ENCODE data around the gene FBXO15. TPM values are rescaled to one million over a fixed set of nuclear protein-coding genes. Genes with fewer than 3 reads are reported as not detected.

FBXO15 gene
- total and polyA plus RNA-seq, 2 donors (not counting 3 experiments of a cell fraction or from before 2014, with no cell fraction given), result not detected

DNA sequence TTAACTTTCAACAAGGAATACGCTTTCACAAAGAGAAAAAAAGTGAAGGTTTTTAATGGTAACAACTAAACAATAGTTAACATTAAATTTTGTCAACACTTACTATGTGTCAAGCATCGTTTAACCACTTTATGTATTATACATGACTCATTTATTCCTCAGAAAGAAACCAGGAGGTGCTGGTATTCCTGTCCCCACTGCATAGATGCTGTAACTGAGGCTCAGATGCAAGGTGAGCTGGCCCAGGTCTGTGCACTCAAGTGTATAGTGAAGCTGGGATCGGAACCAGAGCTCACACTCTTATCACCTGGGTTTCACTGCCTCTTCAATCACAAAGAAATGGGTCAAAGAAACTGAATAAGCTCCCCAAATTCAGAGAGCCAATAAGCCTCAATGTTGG, 16.5 kb downstream of the FBXO15 start:
- BruUV-seq (replicated peaks), result no TSS peak
- intact Hi-C loops (cut with micrococcal nuclease), result no loop called here
- Histone ChIP-seq H3K36me3 (ENCODE audit: control insufficient read depth in 2 of 2, extremely low read depth in 1 of 2, insufficient read depth in 2 of 2, low read length in 2 of 2) (no peaks in the 10 kb centered on the region), H3K9me3 (replicated peaks; ENCODE audit: control insufficient read depth, insufficient read depth, low read length) (no peaks in the 10 kb centered on the region), H3K79me2 (ENCODE audit: control insufficient read depth, insufficient read depth, low read length) (no peaks in the 10 kb centered on the region), H3K27ac (ENCODE audit: insufficient read depth, low read depth, low read length) (no peak overlapping the region), H2AFZ (ENCODE audit: low read depth, low read length) (no peak overlapping the region), H3K4me3 (replicated peaks in 1 of 3; ENCODE audit: insufficient read depth in 1 of 3, low read depth in 1 of 3, low read length in 3 of 3) (no peak overlapping the region), H3K9me1 (replicated peaks; ENCODE audit: control insufficient read depth, extremely low read depth, insufficient read depth, low read length) (no peaks in the 10 kb centered on the region), H3K4me2 (ENCODE audit: insufficient read depth, low read length) (no peak overlapping the region), H3K9ac (replicated peaks; ENCODE audit: extremely low read depth, insufficient read depth, low read length) (no peak overlapping the region), H3K27me3 (ENCODE audit: control insufficient read depth in 2 of 2, insufficient read depth in 2 of 2, low read length in 2 of 2) (no peaks in the 10 kb centered on the region), H4K20me1 (replicated peaks; ENCODE audit: control insufficient read depth, extremely low read depth, insufficient read depth, low read length) (no peaks in the 10 kb centered on the region), H3K4me1 (ENCODE audit: control insufficient read depth, extremely low read depth, insufficient read depth, low read length) (no peaks in the 10 kb centered on the region)
- CTCF ChIA-PET, result no interaction called here
- DNase-seq (ENCODE audit: low read depth, low spot score) (no peak), FAIRE-seq (no peak)
- POLR2A ChIA-PET, result no interaction called here
- dilution Hi-C loops (cut with MboI; ENCODE audit: extremely low pct_ligation_motif_present, low sequenced_read_pairs), result no loop called here
- TF ChIP-seq FOS (IDR thresholded peaks at IDR 0.05; ENCODE audit: borderline replicate concordance, insufficient read depth, low read length) (no peak), GATA2 (IDR thresholded peaks at IDR 0.05; ENCODE audit: insufficient read depth, insufficient read length, low read depth, low read length) (no peak), MYC (IDR thresholded peaks at IDR 0.05; ENCODE audit: low read depth, low read length) (no peak), EZH2 (IDR thresholded peaks at IDR 0.05; ENCODE audit: borderline replicate concordance, low read depth, low read length, severe bottlenecking) (no peak), POLR2A (IDR thresholded peaks at IDR 0.05; ENCODE audit: low read depth, low read length) (no peak), POLR2AphosphoS5 (IDR thresholded peaks at IDR 0.05; ENCODE audit: insufficient read depth, low read depth, low read length) (no peak), JUN (IDR thresholded peaks at IDR 0.05; ENCODE audit: borderline replicate concordance, insufficient read depth, insufficient read length, low read depth) (no peak)
- TF ChIP-seq, protein P1, sequence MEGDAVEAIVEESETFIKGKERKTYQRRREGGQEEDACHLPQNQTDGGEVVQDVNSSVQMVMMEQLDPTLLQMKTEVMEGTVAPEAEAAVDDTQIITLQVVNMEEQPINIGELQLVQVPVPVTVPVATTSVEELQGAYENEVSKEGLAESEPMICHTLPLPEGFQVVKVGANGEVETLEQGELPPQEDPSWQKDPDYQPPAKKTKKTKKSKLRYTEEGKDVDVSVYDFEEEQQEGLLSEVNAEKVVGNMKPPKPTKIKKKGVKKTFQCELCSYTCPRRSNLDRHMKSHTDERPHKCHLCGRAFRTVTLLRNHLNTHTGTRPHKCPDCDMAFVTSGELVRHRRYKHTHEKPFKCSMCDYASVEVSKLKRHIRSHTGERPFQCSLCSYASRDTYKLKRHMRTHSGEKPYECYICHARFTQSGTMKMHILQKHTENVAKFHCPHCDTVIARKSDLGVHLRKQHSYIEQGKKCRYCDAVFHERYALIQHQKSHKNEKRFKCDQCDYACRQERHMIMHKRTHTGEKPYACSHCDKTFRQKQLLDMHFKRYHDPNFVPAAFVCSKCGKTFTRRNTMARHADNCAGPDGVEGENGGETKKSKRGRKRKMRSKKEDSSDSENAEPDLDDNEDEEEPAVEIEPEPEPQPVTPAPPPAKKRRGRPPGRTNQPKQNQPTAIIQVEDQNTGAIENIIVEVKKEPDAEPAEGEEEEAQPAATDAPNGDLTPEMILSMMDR (IDR thresholded peaks at IDR 0.05; ENCODE audit: extremely low read depth in 1 of 2, insufficient read depth in 1 of 2, low read depth in 1 of 2, low read length in 2 of 2), result no peak
- TF ChIP-seq, protein P2, sequence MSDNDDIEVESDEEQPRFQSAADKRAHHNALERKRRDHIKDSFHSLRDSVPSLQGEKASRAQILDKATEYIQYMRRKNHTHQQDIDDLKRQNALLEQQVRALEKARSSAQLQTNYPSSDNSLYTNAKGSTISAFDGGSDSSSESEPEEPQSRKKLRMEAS (IDR thresholded peaks at IDR 0.05; ENCODE audit: insufficient read depth, insufficient read length), result no peak
